ENCODE results near the gene HTT. TPM values are rescaled to one million over a fixed set of nuclear protein-coding genes. Genes with fewer than 3 reads are reported as not detected.

HTT gene
- total and polyA plus RNA-seq, 2 of the 8 experiments (the other 6 are each of a cell fraction or from before 2014, with no cell fraction given): 24.0 to 71.0 TPM

DNA sequence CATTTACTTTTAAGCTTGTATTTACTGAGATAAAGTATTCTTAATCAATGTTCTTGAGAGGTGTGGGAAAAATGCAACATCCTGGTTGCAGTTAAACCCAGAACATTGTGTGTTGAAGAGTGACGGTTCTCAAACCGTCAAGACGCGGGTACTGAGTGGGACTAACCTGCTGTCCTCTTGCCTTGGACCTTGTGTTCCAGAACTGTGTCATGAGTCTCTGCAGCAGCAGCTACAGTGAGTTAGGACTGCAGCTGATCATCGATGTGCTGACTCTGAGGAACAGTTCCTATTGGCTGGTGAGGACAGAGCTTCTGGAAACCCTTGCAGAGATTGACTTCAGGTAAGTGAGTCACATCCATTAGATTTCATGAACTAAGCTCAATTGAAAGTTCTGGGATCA is 59.7 kb downstream of the HTT start:
- DNase-seq (ENCODE audit: low read depth in 1 of 2, low spot score in 2 of 2) (no peak), FAIRE-seq (no peak)
- H3K4me2 ChIP-seq (ENCODE audit: insufficient read depth in 1 of 2, low read depth in 2 of 2, low read length in 2 of 2): no peak overlapping the region
- H4K91ac ChIP-seq (replicated peaks; ENCODE audit: insufficient read length, low read length): no peak overlapping the region
- H3K4ac ChIP-seq (replicated peaks; ENCODE audit: insufficient read length, low read depth, low read length): no peak overlapping the region
- no peak overlapping the region for H2BK12ac ChIP-seq (ENCODE audit: low read depth, low read length)
- H2BK120ac ChIP-seq (replicated peaks; ENCODE audit: low read depth, low read length): no peak overlapping the region
- ChIA-PET POLR2A (ENCODE audit: partially characterized antibody) (no interaction called here), CTCF (ENCODE audit: partially characterized antibody) (interaction anchor here (0.8 to 2.6 kb wide), 4 partner anchors 12 to 184 kb away, joined by 3 to 9 read pairs (median 6); no protein-coding TSS in a partner anchor)
- H3K79me1 ChIP-seq (ENCODE audit: low read depth, low read length): no peaks in the 10 kb centered on the region
- H3K14ac ChIP-seq (ENCODE audit: insufficient read length): no peak overlapping the region
- no peak overlapping the region for H2BK5ac ChIP-seq (ENCODE audit: low read depth, low read length)
- H3K9me3 ChIP-seq (ENCODE audit: insufficient read depth in 2 of 2, low read depth in 1 of 2, low read length in 1 of 2): no peaks in the 10 kb centered on the region
- no peak overlapping the region for H2BK15ac ChIP-seq (ENCODE audit: low read length)
- no peaks in the 10 kb centered on the region for H3K79me2 ChIP-seq (ENCODE audit: control insufficient read depth in 1 of 2, insufficient read depth in 2 of 2, low read length in 2 of 2)
- H3K9ac ChIP-seq (replicated peaks in 1 of 4; ENCODE audit: extremely low read depth in 1 of 4, low read depth in 3 of 4, low read length in 3 of 4): no peak overlapping the region
- no peaks in the 10 kb centered on the region; the same call in 1 of the 2 replicates for H3K23me2 ChIP-seq (ENCODE audit: low read depth, low read length)
- H3K23ac ChIP-seq (ENCODE audit: insufficient read length): no peak overlapping the region
- H4K8ac ChIP-seq (ENCODE audit: extremely low read depth, insufficient read depth, low read length): no peak overlapping the region
- H3K36me3 ChIP-seq (ENCODE audit: control insufficient read depth in 2 of 4, insufficient read depth in 4 of 4, low read length in 3 of 4): peaks cover 24 to 72% (median 50%) of the 10 kb centered on the region in 4 experiments
- WGBS, 2 experiments (ENCODE audit: extremely low coverage in 1 of 2, insufficient coverage in 1 of 2, insufficient read length in 1 of 2, insufficient replicate concordance in 2 of 2, low coverage in 1 of 2, low lambda C conversion rate in 2 of 2, missing lambda C conversion rate in 1 of 2): 91% methylated on average over 5 of the region's 5 CpGs; no CpG with 5 or more reads in 1 of the 2 experiments
- TF ChIP-seq, protein P1, sequence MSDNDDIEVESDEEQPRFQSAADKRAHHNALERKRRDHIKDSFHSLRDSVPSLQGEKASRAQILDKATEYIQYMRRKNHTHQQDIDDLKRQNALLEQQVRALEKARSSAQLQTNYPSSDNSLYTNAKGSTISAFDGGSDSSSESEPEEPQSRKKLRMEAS (IDR thresholded peaks at IDR 0.05): no peak
- TF ChIP-seq CBX5 (IDR thresholded peaks at IDR 0.05; ENCODE audit: low read depth, low read length): no peak
- TF ChIP-seq POLR2A (IDR thresholded peaks at IDR 0.05; ENCODE audit: control extremely low read depth in 1 of 2, low read depth in 2 of 2, low read length in 2 of 2): no peak
- TF ChIP-seq TBP (IDR thresholded peaks at IDR 0.05; ENCODE audit: low read depth, low read length): no peak
- no peak for TF ChIP-seq RBBP5 (IDR thresholded peaks at IDR 0.05; ENCODE audit: borderline replicate concordance, low read depth, low read length)
- TF ChIP-seq JUN (IDR thresholded peaks at IDR 0.05; ENCODE audit: low read depth, low read length): no peak
- H3K27me3 ChIP-seq (replicated peaks in 1 of 4; ENCODE audit: control insufficient read depth in 3 of 4, extremely low read depth in 1 of 4, insufficient read depth in 3 of 4, low read length in 3 of 4): no peaks in the 10 kb centered on the region
- H2AK5ac ChIP-seq (ENCODE audit: low read depth, low read length): no peak overlapping the region
- H3K56ac ChIP-seq (replicated peaks; ENCODE audit: insufficient read length, low read depth, low read length): no peak overlapping the region
- no peak overlapping the region for H3K27ac ChIP-seq (ENCODE audit: low read depth, low read length)
- no peak overlapping the region for H3K18ac ChIP-seq (ENCODE audit: extremely low read depth, low read length)
- no peak overlapping the region for H3K4me3 ChIP-seq (ENCODE audit: extremely low read depth in 1 of 4, insufficient read depth in 2 of 4, low read depth in 3 of 4, low read length in 4 of 4)
- H2BK20ac ChIP-seq (ENCODE audit: low read length): no peak overlapping the region
- H2AFZ ChIP-seq (ENCODE audit: low read length): no peak overlapping the region
- no peaks in the 10 kb centered on the region for H3K4me1 ChIP-seq (replicated peaks in 1 of 4; ENCODE audit: control insufficient read depth in 3 of 4, insufficient read depth in 4 of 4, low read length in 3 of 4)
- H4K5ac ChIP-seq (ENCODE audit: insufficient read length, low read depth, low read length): no peak overlapping the region
- peaks cover 0 to 6% of the 10 kb centered on the region in 2 experiments for H4K20me1 ChIP-seq (replicated peaks in 1 of 2; ENCODE audit: control insufficient read depth in 1 of 2, insufficient read depth in 2 of 2, low read length in 2 of 2)
